GM23338 (cell line): ENCODE results near the gene DCHS1.

Experiments
- CTCF ChIP-seq, 2 experiments: fragments of 200-600 bp in 1 of 2; sonication (generic) in 1 of 2; conservative IDR thresholded peaks; 2 replicates each; pipeline versions ENCODE4 v1.5.1 to v1.6.1; 2016 to 2017; ENCODE audit warnings: antibody characterized with exemption in 2 of 2, low read depth in 2 of 2, mild to moderate bottlenecking in 2 of 2, moderate library complexity in 1 of 2
- EZH2 ChIP-seq: fragments of 200-600 bp; sonication (generic); IDR thresholded peaks from one replicate; pipeline ENCODE4 v1.8.0; 2017; ENCODE audit warnings: antibody characterized with exemption, mild to moderate bottlenecking, low read depth; ENCODE audit not compliant: unreplicated experiment
- EZH2phosphoT487 ChIP-seq: fragments of 200-600 bp; sonication (generic); IDR thresholded peaks from one replicate; pipeline ENCODE4 v1.8.1; 2018; ENCODE audit warnings: antibody characterized with exemption; ENCODE audit not compliant: unreplicated experiment
- JUNB ChIP-seq: IDR thresholded peaks from one replicate; pipeline ENCODE4 v1.6.1; 2016; ENCODE audit warnings: antibody characterized with exemption; ENCODE audit not compliant: unreplicated experiment
- POLR2AphosphoS5 ChIP-seq: IDR thresholded peaks from 2 replicates; pipeline ENCODE4 v1.6.1; 2016; ENCODE audit warnings: antibody characterized with exemption, low read depth
- REST ChIP-seq: IDR thresholded peaks from one replicate; pipeline ENCODE4 v1.6.1; 2018; ENCODE audit warnings: antibody characterized with exemption; ENCODE audit not compliant: unreplicated experiment
- STAT1 ChIP-seq: IDR thresholded peaks from one replicate; pipeline ENCODE4 v1.6.1; 2016; ENCODE audit warnings: antibody characterized with exemption; ENCODE audit not compliant: unreplicated experiment
- ZNF331 ChIP-seq: fragments of 250-450 bp; sonication (Bioruptor Pico); IDR thresholded peaks from 2 replicates; pipeline ENCODE4 v1.5.0; 2020; ENCODE audit warnings: low read depth, mild to moderate bottlenecking, moderate library complexity

- TF ChIP-seq CTCF (conservative IDR thresholded peaks at IDR 0.05; ENCODE audit: low read depth in 2 of 2): no peak
- no peak for TF ChIP-seq ZNF331
- no peak for TF ChIP-seq EZH2phosphoT487
- TF ChIP-seq POLR2AphosphoS5: no peak
- no peak for TF ChIP-seq EZH2
- no peak for TF ChIP-seq JUNB
- no peak for TF ChIP-seq REST
- no peak for TF ChIP-seq STAT1
Observed at GRCh38 chr11:6687876-6688275, 32.3 kb upstream of the DCHS1 start.
